HepG2 (cell line): ENCODE measurements around the gene AK9.

ENCODE experiments used
- ATF3 ChIP-seq: sonication (generic); formaldehyde crosslinking; IDR thresholded peaks from 2 replicates; pipeline ENCODE4 v1.4.0; 2020; ENCODE audit warnings: missing genetic modification reagents
- BATF2 ChIP-seq: sonication (generic); formaldehyde crosslinking; IDR thresholded peaks from 2 replicates; pipeline ENCODE4 v1.8.0; 2022; ENCODE audit warnings: mild to moderate bottlenecking, missing genetic modification reagents, moderate library complexity
- CCAR2 ChIP-seq: fragments of 200-400 bp; formaldehyde crosslinking; optimal IDR thresholded peaks from 2 replicates; pipeline ENCODE3; 2018; ENCODE audit warnings: low read depth, mild to moderate bottlenecking, low read length, moderate library complexity
- CHD2 ChIP-seq: IDR thresholded peaks from 2 replicates; pipeline ENCODE4 v1.6.1; 2011; ENCODE audit warnings: low read depth, low read length, improper control_type of control experiment
- EP300 ChIP-seq, 3 experiments: sonication (generic) in 1 of 3; formaldehyde crosslinking in 1 of 3; IDR thresholded peaks; 2 replicates each; pipeline versions ENCODE4 v1.5.1 to v1.6.1; 2011 to 2020; ENCODE audit warnings: low read depth in 2 of 3, low read length in 2 of 3, borderline replicate concordance in 1 of 3, improper control_type of control experiment in 1 of 3, mild to moderate bottlenecking in 1 of 3, missing genetic modification reagents in 1 of 3, moderate library complexity in 1 of 3
- EZH2 ChIP-seq: conservative IDR thresholded peaks from 2 replicates; pipeline ENCODE4 v1.6.1; 2012; ENCODE audit warnings: mild to moderate bottlenecking, low read depth, low read length, moderate library complexity
- GPBP1L1 ChIP-seq: sonication (generic); formaldehyde crosslinking; IDR thresholded peaks from 2 replicates; pipeline ENCODE4 v1.5.0; 2020; ENCODE audit warnings: mild to moderate bottlenecking, missing genetic modification reagents
- MBD4 ChIP-seq: IDR thresholded peaks from 2 replicates; pipeline ENCODE4 v1.6.1; 2012; ENCODE audit warnings: low read length, inconsistent platforms, borderline replicate concordance
- REPIN1 ChIP-seq: sonication (generic); formaldehyde crosslinking; IDR thresholded peaks from 2 replicates; pipeline ENCODE4 v1.8.0; 2022; ENCODE audit warnings: missing genetic modification reagents, low read depth, mild to moderate bottlenecking, borderline replicate concordance
- TCF7 ChIP-seq: sonication (generic); IDR thresholded peaks from 2 replicates; pipeline ENCODE4 v1.6.1; 2016; ENCODE audit warnings: antibody characterized with exemption, low read depth
- ZNF558 ChIP-seq: sonication (generic); formaldehyde crosslinking; IDR thresholded peaks from 2 replicates; pipeline ENCODE4 v1.9.0; 2022; ENCODE audit warnings: mild to moderate bottlenecking, missing genetic modification reagents, borderline replicate concordance

GRCh38 chr6:109490713-109491112 lies 200.3 kb downstream of the AK9 start:
- TF ChIP-seq BATF2 = no peak
- TF ChIP-seq MBD4 = no peak
- no peak for TF ChIP-seq GPBP1L1 (CRISPR knock-in tag)
- no peak for TF ChIP-seq EP300 (IDR thresholded peaks at IDR 0.05; ENCODE audit: low read depth in 2 of 2, low read length in 2 of 2)
- no peak for TF ChIP-seq EP300 (CRISPR knock-in tag; IDR thresholded peaks at IDR 0.05; ENCODE audit: borderline replicate concordance)
- TF ChIP-seq TCF7 = no peak
- TF ChIP-seq EZH2 = no peak
- TF ChIP-seq ZNF558 = no peak
- no peak for TF ChIP-seq REPIN1
- TF ChIP-seq CCAR2 = no peak
- no peak for TF ChIP-seq ATF3 (CRISPR knock-in tag)
- no peak for TF ChIP-seq CHD2
